ENCODE data around the gene PXYLP1. TPM values are rescaled to one million over a fixed set of nuclear protein-coding genes. Genes with fewer than 3 reads are reported as not detected.

PXYLP1 gene
- total and polyA plus RNA-seq, 2 of the 8 experiments (the other 6 are each of a cell fraction or from before 2014, with no cell fraction given) = 19.4 to 20.6 TPM

DNA sequence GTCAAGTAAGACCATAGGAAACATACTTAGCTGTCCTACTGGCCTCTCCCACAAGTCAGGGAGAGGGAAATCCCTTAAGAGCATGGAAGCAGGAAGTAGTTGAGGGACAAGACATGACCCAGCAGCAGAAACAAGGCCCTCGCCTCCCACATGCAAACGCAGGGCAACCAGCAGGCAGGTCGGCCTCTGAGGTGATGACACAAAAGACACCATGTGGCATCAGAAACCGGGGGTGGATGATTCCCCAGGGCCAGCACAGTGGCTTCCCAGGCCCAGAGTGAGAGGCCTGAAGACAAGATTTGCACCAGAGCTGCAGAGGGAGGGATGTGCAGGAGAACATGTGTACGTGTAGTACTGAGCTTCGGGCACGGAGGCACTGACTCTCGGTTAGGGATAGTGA lies 26.3 kb downstream of the PXYLP1 start:
- H3K79me2 ChIP-seq (ENCODE audit: control insufficient read depth in 1 of 2, insufficient read depth in 2 of 2, low read length in 2 of 2) = 0 out of 4 replicates have a peak, but pooled peaks cover 0 to 2% of the 10 kb centered on the region in 2 experiments
- H4K20me1 ChIP-seq (replicated peaks in 1 of 2; ENCODE audit: control insufficient read depth in 1 of 2, insufficient read depth in 2 of 2, low read length in 2 of 2) = peaks cover 2% of the 10 kb centered on the region in 2 experiments
- no peaks in the 10 kb centered on the region for H3K23me2 ChIP-seq (ENCODE audit: low read depth, low read length)
- H2BK12ac ChIP-seq (ENCODE audit: low read depth, low read length) = no peak overlapping the region
- H2BK120ac ChIP-seq (replicated peaks; ENCODE audit: low read depth, low read length) = no peak overlapping the region
- H3K4ac ChIP-seq (replicated peaks; ENCODE audit: insufficient read length, low read depth, low read length) = no peak overlapping the region
- H2BK15ac ChIP-seq (ENCODE audit: low read length) = no peak overlapping the region
- no peaks in the 10 kb centered on the region for H3K27me3 ChIP-seq (replicated peaks in 1 of 4; ENCODE audit: control insufficient read depth in 3 of 4, extremely low read depth in 1 of 4, insufficient read depth in 3 of 4, low read length in 3 of 4)
- H3K4me2 ChIP-seq (ENCODE audit: insufficient read depth in 1 of 2, low read depth in 2 of 2, low read length in 2 of 2) = no peak overlapping the region
- CTCF ChIA-PET (ENCODE audit: partially characterized antibody) = interaction anchor here (0.6 to 6.3 kb wide), 8 partner anchors 9 to 469 kb away, joined by 3 to 39 read pairs (median 5); partner anchors contain the start of gene PXYLP1
- 88% methylated on average over 8 of the region's 8 CpGs; no CpG with 5 or more reads in 1 of the 2 experiments for WGBS, 2 experiments (ENCODE audit: extremely low coverage in 1 of 2, insufficient coverage in 1 of 2, insufficient read length in 1 of 2, insufficient replicate concordance in 2 of 2, low coverage in 1 of 2, low lambda C conversion rate in 2 of 2, missing lambda C conversion rate in 1 of 2)
- H3K4me1 ChIP-seq (replicated peaks in 1 of 4; ENCODE audit: control insufficient read depth in 3 of 4, insufficient read depth in 4 of 4, low read length in 3 of 4) = peaks cover 0 to 5% (median 0%) of the 10 kb centered on the region in 4 experiments; a peak in 3 of 7 replicates
- H3K27ac ChIP-seq (ENCODE audit: low read depth, low read length) = no peak overlapping the region
- no peak overlapping the region for H3K4me3 ChIP-seq (ENCODE audit: extremely low read depth in 1 of 4, insufficient read depth in 2 of 4, low read depth in 3 of 4, low read length in 4 of 4)
- no peak overlapping the region for H2BK20ac ChIP-seq (ENCODE audit: low read length)
- H4K8ac ChIP-seq (ENCODE audit: extremely low read depth, insufficient read depth, low read length) = no peak overlapping the region; the same call in 1 of the 2 replicates
- H3K79me1 ChIP-seq (ENCODE audit: low read depth, low read length) = no peaks in the 10 kb centered on the region; the same call in 1 of the 2 replicates
- no peak for DNase-seq (ENCODE audit: low read depth in 1 of 2, low spot score in 2 of 2)
- no peak overlapping the region for H3K56ac ChIP-seq (replicated peaks; ENCODE audit: insufficient read length, low read depth, low read length)
- 0 out of 2 replicates have a peak overlapping the region, but pooled peaks have one; percentile 43 for H2AK5ac ChIP-seq (ENCODE audit: low read depth, low read length)
- H3K23ac ChIP-seq (ENCODE audit: insufficient read length) = no peak overlapping the region
- POLR2A ChIA-PET (ENCODE audit: partially characterized antibody) = interaction anchor here (1.8 kb wide), 1 partner anchor 9 kb away, joined by 6 read pairs; no protein-coding TSS in a partner anchor
- H2BK5ac ChIP-seq (ENCODE audit: low read depth, low read length) = no peak overlapping the region
- no peak overlapping the region for H3K14ac ChIP-seq (ENCODE audit: insufficient read length)
- no peak for FAIRE-seq
- H3K18ac ChIP-seq (ENCODE audit: extremely low read depth, low read length) = no peak overlapping the region
- TF ChIP-seq BCL11A (IDR thresholded peaks at IDR 0.05; ENCODE audit: low read depth in 2 of 2, low read length in 2 of 2) (no peak), CEBPB (IDR thresholded peaks at IDR 0.05; ENCODE audit: low read depth, low read length) (no peak)
- TF ChIP-seq, protein P1, sequence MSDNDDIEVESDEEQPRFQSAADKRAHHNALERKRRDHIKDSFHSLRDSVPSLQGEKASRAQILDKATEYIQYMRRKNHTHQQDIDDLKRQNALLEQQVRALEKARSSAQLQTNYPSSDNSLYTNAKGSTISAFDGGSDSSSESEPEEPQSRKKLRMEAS (IDR thresholded peaks at IDR 0.05) = 0 out of 2 replicates have a peak, but pooled peaks have one; percentile 38
- H2AFZ ChIP-seq (ENCODE audit: low read length) = no peak overlapping the region
- H3K9ac ChIP-seq (replicated peaks in 1 of 4; ENCODE audit: extremely low read depth in 1 of 4, low read depth in 3 of 4, low read length in 3 of 4) = no peak overlapping the region
- H3K36me3 ChIP-seq (ENCODE audit: control insufficient read depth in 2 of 4, insufficient read depth in 4 of 4, low read length in 3 of 4) = peaks cover 0 to 6% (median 4%) of the 10 kb centered on the region in 4 experiments; a peak in 2 of 8 replicates
- H3K9me3 ChIP-seq (ENCODE audit: insufficient read depth in 2 of 2, low read depth in 1 of 2, low read length in 1 of 2) = no peaks in the 10 kb centered on the region
- no peak overlapping the region for H4K5ac ChIP-seq (ENCODE audit: insufficient read length, low read depth, low read length)
- no peak overlapping the region for H4K91ac ChIP-seq (replicated peaks; ENCODE audit: insufficient read length, low read length)
